Ecto neural progenitor cell (in vitro differentiated cells): ENCODE measurements around the gene YIPF1.

ENCODE experiments used
- DNase-seq: peaks from one replicate; pipeline ENCODE4 v3.0.0-alpha.2; 2018; ENCODE audit warnings: low spot score

YIPF1 gene

DNA sequence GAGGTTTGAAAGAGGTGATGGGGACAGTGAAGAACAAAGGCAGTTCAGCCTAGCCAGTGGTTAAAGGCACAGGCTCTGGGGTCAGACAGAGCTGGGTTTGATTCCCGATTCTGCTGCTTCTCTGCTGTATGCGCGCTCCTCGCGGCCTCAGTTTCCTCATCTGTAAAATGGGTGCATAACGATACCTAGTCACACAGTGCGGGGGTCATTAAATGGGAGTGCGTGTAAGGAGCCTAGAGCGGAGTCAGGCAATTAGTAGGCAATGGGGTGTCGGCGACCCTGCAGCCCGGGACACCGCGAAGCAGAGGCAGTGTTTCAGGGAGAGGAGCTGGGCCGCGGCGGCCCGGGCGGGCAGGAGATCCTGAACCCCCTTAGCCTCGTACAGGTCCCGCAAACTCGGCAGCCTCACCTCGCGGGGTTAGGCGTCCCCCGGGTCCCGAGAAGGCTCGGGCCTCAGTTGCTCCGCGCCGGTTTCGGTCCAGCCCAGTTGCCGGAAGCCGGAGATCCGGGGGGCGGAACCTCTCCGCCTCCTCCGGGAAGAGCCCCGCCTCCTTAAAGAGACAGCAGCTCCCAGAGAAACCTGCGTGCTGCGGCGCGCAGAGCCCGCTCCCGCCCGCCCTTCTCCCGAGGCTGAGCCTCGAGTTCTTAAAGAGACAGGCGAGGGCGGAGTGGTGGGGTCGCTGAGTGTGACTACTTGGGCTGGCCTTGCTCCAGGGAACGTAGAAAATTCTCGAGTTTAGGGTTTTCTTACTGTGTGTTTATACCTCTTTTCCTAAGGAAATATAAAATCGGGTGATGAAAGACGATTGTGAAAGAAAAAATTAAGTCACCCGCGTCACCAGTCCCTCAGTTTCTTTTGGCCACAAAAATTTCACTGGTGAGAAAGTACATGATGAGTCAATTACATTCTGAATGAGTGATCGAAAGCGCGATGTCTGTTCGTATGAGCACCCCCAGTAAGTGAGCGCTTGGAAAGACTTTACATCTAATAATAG lies at the start of gene YIPF1:
YIPF1 (minus strand) TSS at position 494 of the 995 bp plus-strand sequence. CDS start 860 bp downstream, outside the sequence.
- peak; percentile 89 for DNase-seq

DNA sequence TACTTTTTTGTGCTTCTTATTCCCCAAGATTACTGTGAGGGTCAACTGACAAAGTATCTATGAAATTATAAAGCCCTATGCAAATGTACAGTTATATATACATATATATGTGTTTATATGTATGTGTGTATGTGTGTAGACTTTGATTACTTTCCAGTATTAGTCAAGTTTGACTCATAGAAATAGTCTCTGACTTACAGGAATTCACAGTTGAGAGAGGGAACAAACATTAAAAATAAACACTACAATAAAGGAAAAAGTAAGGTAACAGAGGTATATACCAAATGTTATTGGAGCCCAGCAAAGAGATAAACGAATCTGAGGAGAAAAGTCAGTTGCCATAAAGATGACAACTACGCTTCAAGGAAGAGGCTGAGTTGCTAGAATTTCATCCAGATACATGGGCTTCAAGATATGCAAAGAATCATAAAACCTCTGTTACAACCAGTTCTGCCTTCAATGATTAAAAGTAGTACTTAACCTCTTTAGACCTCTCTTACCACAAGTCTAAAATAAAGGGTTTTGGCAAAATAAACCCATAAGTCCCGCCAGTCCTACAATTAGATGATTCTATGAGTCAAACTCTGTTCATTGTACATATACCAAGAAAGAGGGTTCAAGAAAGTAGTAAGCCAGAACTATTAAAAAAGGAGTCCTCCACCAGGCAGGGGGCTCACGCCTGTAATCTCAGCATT lies 48.7 kb upstream of the YIPF1 start:
- DNase-seq, result no peak

DNA sequence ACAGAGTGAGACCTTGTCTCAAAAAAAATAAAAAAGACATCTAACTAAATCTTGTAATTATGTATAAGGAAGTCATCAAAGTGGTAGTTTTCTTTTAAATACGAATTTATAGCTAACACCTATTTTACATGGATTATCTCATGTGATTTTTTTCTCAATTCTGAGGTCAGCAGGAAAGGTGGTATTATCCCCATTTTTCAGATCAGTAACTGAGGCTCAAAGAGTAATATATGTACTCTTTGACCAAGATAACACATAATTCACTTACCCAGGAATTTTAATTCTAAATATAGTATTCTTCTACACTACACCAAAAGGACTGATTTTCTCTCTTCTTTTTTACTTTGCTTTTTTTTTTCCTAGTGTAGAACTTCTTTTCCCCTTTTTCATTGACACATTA lies 46.8 kb upstream of the YIPF1 start:
- no peak for DNase-seq

DNA sequence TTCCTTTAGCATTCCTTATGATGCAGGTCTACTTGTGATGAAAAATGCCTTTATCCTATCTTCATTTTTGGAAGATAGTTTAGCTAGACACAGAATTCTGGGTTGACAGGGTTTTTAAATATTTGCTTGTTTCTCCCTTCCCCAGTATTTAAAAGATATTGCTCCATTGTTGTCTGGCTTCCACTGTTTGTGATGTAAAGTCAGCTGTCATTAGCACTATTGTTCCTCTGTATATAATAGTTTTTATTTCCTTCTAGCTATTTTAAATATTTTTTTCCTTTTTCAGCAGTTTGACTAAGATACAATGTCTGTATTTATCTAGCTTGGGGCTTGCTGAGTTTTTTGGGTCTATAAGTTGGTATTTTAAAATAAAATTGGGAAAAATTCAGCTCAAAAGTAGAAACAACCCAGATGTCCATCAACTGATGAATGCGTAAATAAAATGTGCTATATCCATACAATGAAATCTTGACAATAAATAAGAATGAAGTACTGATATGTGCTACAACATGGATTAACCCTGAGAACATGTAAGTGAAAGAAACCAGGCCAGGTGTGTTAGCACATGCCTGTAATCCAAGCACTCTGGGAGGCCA lies 44.7 kb upstream of the YIPF1 start:
- DNase-seq, result no peak

DNA sequence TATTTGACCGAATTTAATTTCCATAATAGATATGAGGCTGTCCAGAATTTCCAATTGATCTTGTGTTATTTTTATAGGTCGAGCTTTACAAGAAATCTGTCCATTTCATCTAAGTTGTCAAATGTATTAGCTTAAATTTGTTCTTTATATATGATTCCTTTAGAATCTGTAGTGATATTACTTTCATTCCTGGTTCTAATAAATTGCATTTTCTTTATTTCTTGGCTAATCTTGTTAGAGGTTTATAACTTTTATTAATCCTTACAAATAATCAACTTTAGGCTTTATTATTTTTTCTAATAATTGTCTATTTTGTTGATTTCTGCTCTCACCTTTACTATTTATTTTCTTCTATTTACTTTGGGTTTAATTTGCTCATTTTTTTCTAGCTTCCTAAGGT lies 41.9 kb upstream of the YIPF1 start:
- DNase-seq, result no peak

DNA sequence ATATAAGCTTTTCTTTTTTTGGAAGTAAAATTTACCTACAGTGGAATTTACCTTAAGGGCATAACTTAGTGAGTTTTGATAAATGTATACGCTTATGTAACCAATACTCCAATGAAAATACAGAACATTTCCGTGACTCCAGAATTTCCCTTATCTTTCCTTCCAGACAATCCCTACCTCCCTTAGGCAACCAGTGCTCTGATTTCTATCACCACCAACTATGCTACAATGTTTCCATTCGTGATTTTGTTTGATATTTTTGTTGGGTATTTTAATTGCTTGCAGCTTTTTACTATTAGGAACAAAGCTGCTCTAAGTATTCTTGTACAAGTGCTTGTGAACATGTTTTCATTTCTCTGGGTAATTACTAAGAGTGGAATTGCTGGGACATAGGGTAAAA lies 41.3 kb upstream of the YIPF1 start:
- DNase-seq, result no peak

DNA sequence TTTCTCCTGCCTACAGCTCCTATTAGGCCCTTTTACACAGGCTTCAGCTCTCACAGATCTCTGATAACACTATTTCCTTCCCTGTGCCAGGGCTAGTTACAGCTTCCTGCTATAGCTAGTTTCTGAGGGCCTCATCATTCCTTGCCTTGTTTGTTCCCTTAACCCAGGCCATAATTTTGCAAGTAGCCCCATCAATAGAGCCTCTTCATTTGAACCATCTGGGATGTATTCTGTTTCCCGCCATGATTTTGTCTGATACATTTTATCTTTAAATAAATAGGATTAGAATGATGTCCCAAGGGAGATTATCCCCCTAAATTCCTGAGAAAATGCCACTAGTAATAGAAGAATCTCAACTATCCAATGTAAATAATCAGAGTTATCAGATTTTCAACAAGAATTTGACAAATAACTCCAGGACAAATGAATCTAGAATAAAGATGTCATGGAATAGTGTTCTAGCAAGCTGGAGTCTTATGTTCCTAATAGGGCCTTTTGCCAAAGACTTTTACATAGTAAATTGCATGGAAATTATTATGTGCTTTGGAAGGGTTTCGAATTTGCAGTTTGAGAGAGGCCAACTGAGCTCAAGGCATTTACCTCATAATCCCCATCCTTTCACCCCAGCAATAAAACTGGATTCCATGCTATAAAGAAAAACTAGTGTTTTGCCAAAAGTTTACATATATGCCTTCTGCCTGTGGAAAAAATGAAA lies 39.8 kb upstream of the YIPF1 start:
- no peak for DNase-seq

DNA sequence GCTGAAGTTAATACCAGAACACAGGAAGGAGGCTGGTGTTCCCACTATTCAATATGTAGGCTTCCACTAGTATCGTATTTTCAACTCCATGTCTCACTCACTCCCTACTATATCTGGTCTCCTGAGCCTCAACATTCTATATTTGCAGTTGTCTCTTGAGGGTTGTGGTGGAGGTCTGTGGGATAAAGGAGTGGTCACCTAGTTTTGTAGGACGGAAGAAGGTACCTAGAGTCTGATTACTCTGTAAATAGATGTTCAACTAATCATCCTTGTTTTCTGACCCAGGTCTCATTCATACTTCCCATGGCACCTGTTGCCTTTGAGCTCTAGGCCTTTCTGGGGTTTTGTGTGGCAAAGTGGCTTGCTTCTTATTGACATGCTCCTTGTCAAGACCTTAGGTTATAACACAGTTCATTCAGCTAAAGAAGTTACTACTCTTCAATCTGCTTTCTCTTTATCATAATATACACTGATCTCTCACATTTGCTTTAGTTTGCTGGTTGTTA lies 37.8 kb upstream of the YIPF1 start:
- no peak for DNase-seq

DNA sequence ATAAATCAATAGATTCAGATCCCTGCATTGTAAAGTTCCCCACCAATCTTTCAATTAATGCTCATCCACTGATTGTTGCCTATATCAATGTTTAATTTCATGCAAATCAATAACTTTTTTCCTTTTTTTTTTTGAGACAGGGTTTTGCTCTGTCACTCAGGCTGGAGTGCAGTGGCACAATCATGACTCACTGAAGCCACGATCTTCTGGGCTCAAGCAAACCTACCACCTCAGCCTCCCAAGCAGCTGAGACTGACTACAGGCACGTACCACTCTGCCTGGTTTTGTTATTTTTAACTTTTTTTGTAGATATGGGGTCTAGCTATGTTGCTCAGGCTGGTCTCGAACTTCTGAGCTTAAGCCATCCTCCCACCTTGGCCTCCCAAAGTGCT lies 30.1 kb upstream of the YIPF1 start:
- no peak for DNase-seq

DNA sequence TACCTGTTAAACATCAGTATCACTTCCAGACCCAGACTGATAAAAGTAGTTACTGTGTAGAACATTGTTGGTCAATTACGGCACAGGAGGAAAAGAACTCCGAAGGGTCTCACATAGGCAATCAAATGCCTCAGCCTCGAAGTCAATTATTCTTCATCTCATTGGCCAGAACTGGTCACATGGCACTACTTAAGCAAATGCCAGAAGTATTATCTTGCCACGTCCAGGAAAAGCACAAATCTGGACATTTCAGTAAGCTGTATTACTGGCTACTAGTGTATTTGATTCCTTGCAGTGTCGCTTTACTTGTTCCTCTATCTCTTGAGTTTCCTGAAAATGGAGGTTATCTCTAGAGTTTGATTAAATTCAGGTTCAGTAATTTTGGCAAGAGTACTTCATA lies 28.7 kb upstream of the YIPF1 start:
- no peak for DNase-seq

DNA sequence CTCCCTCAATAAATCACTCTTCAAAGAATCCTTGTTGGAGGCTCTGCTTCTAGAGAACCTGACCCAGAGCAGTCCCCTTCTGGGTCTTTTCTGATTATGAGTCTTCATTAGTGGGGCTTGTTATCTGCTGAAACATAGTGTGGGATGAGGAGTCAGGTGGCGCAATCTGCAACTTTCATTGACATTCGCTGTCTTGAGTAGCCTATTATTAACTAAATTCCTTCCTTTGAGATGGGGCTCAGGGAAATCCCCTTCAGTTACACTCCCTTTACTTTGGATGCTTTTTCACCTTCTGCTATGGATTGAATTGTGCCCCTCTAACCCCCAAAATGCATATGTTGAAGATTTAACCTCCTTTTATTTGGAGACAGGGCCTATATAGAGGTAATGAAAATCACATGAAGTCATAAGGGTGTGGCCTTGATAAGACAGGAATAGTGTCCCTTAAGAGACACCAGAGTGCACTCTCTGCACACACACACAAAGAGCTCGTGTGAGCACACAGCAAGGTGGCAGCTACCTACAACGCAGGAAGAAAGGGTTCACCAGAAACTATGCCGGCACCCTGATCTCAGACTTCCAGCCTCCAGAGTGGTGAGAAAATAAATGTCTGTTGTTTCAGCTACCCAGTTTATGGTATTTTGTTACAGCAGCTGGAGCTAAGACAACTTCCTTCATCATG lies 23.9 kb upstream of the YIPF1 start:
- DNase-seq, result no peak

DNA sequence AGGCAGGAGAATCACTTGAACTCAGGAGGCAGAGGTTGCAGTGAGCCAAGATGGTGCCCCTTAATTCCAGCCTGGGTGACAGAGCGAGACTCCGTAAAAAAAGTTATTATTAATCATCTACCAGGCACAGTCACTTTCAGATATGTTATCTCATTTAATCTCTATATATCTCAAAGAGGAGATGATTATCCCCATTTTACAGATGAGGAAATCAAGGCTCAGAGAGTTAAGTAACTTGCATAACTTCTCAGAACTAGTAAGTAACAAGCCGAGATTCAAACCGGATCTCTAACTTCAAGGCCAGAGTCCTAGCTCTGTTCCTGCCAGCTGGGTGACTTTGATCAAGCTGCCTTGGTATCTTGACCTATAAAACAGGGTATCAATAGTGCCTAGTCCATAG lies 21.8 kb upstream of the YIPF1 start:
- DNase-seq, result no peak

DNA sequence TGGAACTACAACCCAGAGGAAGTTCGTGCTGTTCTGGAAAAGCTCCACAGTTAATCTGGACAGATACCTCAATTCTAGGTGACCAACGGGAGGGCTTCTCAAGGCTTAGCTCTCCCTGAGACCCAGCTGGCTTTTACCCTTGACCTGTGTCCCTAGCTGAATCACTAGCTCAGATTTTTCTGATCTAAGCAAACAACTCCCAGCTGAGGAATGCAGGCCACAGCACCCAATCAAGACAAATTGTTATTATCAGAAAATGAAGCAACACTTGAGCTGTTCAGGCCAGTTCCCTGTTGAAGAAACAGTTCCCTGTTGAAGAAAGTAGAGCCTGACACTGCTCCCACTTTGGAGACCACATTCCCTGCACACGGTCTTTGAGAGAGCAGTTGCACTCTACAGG lies 20.3 kb upstream of the YIPF1 start:
- DNase-seq, result no peak

DNA sequence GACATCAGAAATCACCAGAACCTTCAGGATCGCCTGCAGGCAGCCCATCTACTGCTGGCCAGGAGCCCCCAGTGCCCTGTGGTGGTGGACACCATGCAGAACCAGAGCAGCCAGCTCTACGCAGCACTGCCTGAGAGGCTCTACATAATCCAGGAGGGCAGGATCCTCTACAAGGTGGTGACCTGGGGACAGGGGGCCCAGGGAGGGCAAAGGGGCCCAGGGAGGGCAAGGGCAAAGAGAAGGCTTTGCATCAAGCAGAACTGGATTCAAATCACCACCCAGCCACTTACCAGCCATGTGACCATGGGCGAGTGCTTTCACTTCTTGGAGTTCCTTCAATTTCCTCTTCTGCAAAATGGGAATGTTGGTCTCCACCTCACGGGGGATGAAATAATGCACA lies 16.5 kb upstream of the YIPF1 start:
- no peak for DNase-seq

DNA sequence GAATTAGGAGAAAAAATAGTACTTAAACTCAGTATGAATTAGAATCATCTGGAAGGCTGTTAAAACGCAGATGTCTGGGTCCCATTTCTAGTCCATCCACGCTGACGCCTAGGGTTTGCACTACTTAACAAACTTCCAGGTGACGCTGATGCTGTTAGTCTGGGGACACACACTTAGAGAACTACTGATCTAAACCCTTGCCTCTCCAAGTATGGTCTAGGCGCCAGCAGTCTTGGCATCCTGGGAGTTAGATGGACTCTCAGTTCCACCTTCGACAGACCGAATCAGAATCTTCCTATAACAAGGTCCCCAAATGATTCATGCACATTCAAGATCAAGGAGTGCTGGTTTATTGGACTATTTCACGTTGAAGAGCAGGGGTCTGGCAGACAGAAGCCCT lies 15.9 kb upstream of the YIPF1 start:
- no peak for DNase-seq

DNA sequence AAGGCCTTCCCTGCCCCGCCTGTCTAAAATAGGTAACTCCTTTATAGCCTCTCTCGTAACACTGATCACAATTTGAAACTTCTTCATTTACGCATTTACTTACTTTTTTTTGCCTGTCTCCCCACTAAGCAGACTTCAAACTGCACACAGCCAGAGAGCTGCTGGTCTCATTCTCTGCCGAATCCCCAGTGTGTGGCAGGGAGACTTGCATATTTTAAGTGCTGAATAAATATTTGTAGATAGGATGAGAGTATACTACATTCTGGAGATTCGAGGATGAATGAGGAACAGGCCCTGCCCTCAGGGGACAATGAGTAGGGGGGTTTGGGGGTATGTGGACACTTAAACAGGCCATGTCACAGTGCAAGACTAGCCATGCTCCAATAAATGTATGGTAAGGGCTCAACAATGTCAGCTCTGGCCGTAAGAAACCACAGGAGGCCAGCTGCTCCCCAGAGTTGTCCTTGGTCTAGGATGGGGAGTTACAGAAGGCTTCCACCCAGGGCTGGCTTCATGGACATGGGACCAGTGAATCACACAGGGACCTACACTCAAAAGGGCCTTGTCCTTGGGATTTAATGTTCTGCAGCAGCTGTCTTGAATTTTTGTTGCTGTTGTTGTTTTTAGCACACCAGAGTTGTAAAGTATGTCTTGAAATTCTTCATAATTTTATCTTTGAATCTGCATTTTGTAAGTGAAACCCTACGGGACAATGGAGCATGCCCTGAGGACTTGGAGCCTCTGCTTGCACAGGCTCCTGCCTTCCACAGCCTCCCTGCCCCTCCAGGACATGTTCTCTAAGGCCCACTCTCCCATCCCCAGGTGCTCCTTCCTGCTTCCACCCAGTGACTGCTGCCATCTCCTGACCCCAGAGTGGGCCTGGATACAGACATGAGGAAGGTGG lies 12.9 kb upstream of the YIPF1 start:
- no peak for DNase-seq

DNA sequence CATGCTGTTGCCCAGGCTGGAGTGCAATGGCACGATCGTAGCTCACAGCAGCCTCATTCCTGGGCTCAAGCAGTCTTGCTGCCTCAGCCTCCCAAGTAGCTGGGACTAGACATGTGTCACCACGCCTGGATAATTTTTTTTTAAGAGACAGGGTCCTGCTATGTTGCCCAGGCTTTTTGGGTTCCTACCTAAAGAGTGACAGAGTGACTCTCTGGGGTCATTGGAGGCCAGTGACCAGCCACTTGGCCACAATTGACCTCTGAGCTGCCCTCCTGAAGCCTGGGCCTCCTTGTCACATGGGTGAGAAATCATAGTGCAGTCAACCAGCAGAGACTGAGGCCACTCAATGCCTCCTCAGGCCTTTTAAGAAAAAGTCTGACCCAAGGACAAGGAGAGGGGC lies 10.1 kb upstream of the YIPF1 start:
- DNase-seq, result no peak

DNA sequence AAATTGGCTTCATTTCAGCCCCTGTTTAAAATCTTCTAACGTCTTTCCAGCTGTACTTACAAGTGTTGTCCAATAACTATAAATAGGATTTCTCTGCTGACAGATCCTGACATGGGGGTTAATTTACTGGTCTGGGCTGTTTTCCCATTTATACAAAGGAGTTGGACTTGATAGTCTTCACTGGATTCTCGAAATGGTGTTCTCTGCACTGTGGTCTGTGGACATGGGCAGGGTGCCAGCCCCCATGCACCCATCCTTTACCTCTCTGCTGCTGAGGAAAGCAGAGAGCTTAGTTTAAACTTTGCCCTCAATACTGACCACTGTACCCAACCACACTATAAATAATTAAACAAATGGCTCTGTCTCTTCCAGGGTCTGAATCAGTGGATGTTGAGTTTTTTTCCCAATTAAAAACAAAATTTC lies 9.6 kb upstream of the YIPF1 start:
- DNase-seq, result no peak

DNA sequence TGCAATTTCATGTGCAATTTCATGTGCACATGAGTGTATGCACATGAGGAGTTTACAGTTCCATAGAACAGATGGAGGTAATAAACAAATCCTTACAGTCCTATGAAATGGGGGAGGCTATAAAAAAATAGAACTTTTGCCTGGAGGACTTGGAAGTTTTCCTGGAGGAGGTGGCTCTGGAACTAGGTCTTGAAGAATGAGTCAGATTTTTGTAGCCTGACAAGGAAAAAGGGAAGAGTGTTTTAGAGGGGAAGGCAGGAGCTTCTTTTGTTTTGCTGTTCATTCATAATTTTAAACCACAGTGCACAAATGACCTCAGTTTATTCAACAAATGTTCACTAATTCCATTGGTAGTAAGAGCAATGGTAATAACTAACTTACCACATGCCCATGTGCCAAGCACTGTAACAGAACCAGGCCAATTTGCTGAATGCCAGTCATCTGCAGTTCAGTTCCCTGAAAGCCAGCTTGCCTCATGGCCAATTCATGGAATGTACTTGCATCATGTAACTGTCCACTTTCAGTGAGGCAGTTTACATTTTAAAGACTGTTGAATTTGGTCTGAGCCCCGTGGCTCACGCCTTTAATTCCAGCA lies 7.1 kb upstream of the YIPF1 start:
- DNase-seq, result no peak

DNA sequence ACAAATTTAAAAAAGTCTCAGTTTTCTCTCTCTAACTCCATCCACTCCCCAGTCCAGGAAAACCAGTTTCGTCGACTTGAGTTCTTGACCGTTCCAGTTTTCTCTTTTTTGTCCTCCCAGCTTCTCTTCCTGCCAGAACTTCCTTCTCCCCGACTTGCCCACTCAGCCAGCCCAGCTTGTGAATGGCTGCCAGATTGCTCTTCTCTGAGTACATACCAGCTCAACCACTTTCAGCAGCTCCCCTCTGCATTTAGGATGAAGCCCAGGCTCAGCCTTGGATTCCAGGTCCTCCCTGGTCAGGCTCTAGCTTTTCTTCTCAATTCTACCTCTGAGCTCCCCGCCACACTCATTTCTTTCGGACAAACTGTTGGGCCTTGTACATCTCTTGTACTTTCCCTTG lies 5.8 kb upstream of the YIPF1 start:
- DNase-seq, result no peak
